GM18873 (cell line): ENCODE measurements around the gene CXCL1.
"Not testable (repeated sequence)": the region's sequence is repeated elsewhere in the genome, so short reads cannot be mapped to it uniquely, and the experiment has no call there.

ENCODE experiments used
- ATAC-seq: cut with Tn5 transposase; IDR thresholded peaks from one replicate; pipeline ENCODE4 v1.9.1; 2021; ENCODE audit warnings: mild to moderate bottlenecking, moderate library complexity, moderate number of reproducible peaks; ENCODE audit not compliant: unreplicated experiment, low FRiP score

CXCL1 gene

DNA sequence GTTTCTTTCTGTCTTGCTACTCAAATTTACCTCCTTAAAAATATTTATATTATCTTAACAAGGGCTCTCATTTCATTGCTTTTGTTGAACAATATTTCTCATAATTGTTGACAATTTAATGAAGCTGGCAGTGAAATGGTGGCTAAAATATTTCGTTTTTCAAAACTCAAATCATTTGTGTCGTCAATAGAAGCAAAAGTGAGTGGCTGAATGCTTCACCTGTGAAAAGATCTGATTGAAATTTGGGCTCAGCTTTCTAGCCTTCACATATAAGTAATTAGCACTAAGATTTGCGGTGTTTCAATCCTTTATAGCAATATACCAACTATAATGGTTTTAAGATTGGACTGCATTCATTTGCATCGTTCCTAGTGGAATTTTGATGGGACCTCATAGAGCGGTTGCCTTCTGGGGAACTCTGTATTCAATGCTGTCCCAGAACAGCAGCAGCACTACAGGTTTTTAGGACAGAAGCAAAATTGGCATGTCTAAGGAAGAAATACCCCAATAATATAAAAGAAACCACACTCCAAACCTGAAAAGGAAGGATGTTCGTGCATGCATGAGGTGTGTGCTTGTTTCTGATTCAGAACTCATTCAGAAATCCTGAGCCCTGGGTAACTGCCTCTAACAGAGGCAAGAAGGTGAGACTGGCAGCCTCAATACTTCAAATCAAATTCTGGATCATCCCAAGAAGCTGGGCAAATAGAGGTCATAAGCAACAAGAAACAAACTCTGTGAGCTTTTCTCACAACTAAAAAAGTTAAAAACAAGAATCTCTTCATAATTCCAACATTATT lies 2.5 kb downstream of the CXCL1 start:
- no peak for ATAC-seq

DNA sequence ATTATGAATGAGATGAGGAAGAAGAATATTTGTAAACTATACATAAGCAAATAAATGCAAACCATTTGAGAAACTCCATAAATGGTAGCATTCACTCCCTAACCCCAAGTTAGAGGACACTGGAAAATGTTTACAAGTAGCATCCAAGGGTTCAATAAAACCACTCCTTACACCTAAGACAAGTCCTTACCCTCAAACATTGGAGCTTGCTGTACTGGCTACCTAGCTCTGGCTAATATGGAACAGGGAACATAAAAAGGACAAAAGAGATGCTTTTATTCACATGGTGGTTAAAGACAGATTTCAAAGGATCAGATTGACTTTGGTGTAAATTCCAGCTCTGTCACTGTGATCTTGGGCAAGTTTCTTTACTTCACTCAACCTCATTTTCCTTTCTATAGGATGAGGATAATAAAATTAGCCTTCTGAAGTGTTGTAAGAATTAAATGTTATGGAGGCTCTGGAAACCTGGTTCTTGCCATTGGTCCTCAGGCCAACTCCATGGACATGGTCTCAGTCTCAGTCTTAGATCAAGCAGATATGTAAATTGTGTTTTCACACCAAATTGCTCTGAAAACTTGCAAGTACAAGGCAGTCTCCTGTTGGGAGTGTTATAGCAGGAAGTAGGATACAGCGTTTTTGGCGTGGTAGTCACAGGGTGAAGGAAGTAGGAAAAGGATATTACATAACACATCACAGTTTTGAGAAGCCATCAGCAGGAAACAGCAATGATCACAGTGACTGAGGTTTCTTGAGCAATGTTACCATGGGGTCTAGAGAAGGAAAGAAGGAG lies 3.3 kb downstream of the CXCL1 start:
- ATAC-seq, result no peak

DNA sequence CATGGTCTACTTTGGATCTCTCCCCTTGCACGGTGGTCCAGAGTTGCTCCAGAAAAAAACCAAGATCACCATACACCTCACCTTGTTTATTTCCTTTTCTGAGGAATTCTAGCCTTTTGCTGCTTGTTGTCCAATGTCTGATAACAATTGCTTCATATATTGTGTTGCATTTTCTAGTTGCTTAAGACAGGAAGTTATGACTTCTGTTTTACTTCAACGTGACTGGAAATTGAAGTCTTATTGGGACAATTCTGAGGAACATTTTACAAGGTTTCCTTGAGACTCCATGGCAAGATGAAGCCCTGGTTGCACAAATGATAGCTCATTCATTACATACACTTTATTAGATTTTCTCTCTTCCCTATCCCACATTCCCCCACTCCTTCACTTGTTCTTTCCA lies 5.2 kb downstream of the CXCL1 start:
- ATAC-seq, result no peak

- ATAC-seq, result no peak
These were observed 6.2 kb downstream of the CXCL1 start for GRCh38 chr4:73875401-73875800.

DNA sequence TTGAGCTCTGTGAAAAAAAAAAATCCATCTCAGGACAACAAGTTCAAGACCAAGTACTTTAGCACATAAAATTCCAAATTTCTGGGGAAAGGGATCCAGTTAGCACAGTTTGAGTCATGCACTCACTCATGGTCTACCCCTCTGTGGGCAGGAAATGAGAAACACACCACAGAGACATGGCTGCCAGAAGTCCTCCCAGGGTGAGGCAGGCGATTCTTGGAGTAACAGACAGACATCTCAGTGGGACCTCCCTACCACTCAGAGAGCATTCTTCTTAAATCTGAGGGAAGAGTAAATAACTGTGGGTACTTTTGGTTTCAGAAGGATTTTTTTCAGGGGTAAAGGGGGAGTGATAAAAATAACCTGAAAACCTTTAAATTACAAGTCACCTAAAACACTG lies 14.1 kb downstream of the CXCL1 start:
- no peak for ATAC-seq

DNA sequence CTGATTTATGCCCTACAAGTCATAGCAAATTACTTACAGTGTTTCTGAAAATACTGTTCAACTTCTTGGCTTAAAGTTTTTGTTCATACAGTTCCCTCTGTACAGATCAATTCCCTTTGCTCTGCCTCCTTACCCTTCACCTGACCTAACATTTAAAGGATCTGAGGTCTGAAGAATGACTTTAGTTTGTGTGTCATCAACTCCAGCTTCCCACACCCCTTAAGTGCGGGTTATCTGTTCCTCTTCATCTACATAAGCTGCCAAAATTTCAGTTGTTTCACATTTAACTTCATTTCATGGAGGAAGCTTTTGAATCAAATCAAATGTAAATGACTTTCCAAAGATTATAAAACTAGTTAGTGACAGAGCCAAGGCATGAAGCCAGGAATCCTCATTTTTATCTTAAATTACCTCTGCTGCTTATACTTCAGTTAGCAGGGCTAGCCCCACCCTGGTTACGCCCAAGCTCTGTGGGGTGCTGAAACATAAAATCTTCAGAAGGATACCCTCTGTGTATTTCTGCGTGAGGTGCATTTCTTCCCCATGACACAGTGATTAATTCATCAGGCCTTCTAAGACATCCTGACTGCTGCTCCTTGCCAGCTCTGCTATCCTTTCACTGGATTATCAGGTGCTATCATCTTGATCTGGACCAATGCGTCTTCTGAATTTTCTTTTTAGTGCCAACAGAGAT lies 16.5 kb downstream of the CXCL1 start:
- ATAC-seq, result no peak

- ATAC-seq, result no peak
These were observed 22.1 kb downstream of the CXCL1 start for GRCh38 chr4:73891326-73891725.

DNA sequence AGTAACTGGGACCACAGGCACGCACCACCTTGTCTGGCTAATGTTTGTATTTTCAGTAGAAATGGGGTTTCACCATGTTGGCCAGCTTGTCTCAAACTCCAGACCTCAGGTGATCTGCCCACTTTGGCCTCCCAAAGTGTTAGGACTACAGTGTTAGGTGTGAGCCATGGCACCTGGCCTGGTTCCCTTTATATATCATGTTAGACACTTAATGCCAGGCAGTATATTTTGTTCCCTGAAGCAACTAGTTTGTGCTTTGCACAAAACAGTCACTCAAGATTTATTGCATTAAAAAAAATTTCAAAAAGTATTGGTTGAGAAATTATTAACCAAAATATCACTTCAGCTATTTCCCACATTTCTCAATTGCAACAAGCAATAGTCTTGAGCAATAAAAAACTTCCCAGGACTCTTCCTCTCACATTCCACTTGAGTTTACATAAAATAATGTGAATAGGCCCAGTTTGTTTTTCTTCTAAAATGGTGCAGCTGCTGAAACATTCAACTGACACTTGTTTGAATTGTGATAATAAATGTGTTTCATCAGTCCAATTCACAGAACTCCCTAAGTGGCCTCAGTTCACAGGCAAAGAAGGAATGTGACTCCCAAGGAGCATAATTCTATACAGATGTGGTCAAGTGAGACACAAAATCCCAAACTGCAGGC lies 22.7 kb downstream of the CXCL1 start:
- no peak for ATAC-seq

- ATAC-seq, result no peak
These were observed 23.8 kb downstream of the CXCL1 start for GRCh38 chr4:73892966-73893365.

- no peak for ATAC-seq
These were observed 24.8 kb downstream of the CXCL1 start for GRCh38 chr4:73894001-73894400.

- ATAC-seq, result no peak
These were observed 26.3 kb downstream of the CXCL1 start for GRCh38 chr4:73895201-73896175.

- ATAC-seq, result no peak
These were observed 27.2 kb downstream of the CXCL1 start for GRCh38 chr4:73896416-73896815.

- no peak for ATAC-seq
These were observed 28.4 kb downstream of the CXCL1 start for GRCh38 chr4:73897380-73898136.

- not testable (repeated sequence) for ATAC-seq
These were observed 30.1 kb downstream of the CXCL1 start for GRCh38 chr4:73899338-73899737.

DNA sequence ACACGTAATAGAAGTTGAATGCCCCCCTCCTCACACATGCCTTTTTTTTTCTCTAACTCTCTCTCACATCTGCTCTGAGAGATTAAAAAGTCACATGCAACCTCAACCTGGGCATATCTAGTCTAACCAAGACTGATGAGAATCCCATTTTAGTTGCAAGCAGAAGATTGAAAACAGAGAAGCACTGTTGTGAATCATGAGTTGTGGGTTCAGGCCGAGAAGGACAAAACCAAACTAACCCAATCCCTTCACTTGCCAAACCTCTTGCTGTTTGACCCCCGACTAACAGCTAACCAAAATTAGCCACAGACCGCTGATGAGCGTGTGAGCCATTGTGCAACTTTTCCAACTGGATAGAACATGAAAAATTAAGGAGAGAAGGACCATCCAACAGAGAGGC lies 31.8 kb downstream of the CXCL1 start:
- no peak for ATAC-seq

- no peak for ATAC-seq
These were observed 32.9 kb downstream of the CXCL1 start for GRCh38 chr4:73902038-73902637.

DNA sequence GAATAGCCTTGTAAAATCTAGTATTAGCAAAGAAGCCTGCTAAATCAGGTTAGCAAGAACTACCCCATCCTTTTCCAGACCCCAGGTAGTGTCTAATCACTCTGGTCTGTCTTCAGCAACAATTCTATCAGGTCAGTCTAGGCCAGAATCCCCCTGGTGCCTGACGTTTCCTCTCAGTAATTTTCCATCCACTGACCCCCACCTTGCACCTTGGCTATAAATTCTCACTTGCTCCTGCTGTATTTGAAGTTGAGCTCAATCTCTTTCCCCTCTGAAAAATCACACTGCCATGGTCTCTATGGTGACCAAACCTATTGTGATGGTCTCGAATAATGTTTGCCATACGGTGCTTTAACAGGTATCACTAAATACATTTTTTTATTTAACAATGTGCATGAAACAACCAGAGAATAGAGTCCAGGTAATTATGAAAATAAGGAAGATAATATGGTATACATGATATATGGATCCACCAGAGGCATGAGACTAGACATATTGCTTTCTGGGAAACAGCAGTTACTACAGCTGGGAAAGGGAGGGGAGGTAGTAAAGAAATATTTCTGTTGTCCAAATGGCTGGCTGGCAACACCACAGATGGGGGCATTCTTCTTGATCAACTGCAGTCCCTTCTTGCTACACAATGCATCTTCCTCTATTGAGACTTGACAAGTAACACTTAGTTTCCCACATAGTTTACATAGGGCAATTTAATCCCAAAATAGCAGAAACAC lies 33.8 kb downstream of the CXCL1 start:
- no peak for ATAC-seq

DNA sequence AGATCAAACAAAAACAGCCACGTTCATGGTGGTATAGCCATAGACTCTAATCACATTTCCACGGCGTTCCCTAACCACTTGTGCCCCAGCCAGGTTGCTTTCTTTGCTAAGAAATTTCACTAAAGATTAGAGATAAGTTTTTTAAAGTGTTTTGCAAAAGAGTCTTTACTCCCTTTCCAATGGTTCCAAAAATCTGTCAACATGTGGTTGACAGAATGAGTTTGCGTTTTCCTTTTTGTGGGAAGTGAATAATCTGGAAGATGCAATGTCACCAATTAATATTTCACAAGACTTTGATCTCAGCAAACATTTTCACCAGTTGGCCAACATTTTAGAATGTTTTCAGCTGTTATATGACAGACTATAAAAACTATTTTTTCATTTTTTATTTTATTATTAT lies 35.3 kb downstream of the CXCL1 start:
- ATAC-seq, result no peak
